ENCODE data around the gene MAT2B. TPM values are rescaled to one million over a fixed set of nuclear protein-coding genes. Genes with fewer than 3 reads are reported as not detected.
A peak's percentile ranks its signal among the peaks of the same experiment; 100 is the strongest.

Gene MAT2B
- polyA plus RNA-seq, 2 of the 4 experiments (the other 2 are of a cell fraction) = 58.6 to 74.0 TPM

- TF ChIP-seq GATA3 (IDR thresholded peaks at IDR 0.05; ENCODE audit: borderline replicate concordance) = no peak
- TF ChIP-seq EHMT2 (IDR thresholded peaks at IDR 0.05; ENCODE audit: low read depth) = no peak
Observed at GRCh38 chr5:163467682-163468081, 37.7 kb upstream of the MAT2B start (continued).

GRCh38 chr5:163473635-163474243 lies 31.7 kb upstream of the MAT2B start:
- ATAC-seq (peak; percentile 50 to 68; a peak in 2 of 6 replicates), FAIRE-seq (peak; percentile 74), DNase-seq (ENCODE audit: low read depth in 1 of 2, low spot score in 1 of 2) (peak in 1 of 2 experiments; percentile 18)
- no peak overlapping the region for H3K4me2 ChIP-seq
- no peak overlapping the region for H3K4me3 ChIP-seq
- no peaks in the 10 kb centered on the region for H3K9me3 ChIP-seq
- TF ChIP-seq PHF8 (IDR thresholded peaks at IDR 0.05; ENCODE audit: borderline replicate concordance, low read depth) (no peak), CTCF (IDR thresholded peaks at IDR 0.05) (peak; percentile 16; the same call in 1 of the 3 replicates)
- ChIA-PET CTCF (interaction anchor here (0.9 to 2.9 kb wide), 5 partner anchors 9 to 36 kb away, joined by 3 to 18 read pairs (median 4); no protein-coding TSS in a partner anchor), POLR2A (interaction anchor here (1.0 to 2.3 kb wide), 2 partner anchors 14 to 29 kb away, joined by 3 to 9 read pairs; partner anchors contain the start of genes HMMR and NUDCD2)
- peaks cover 6% of the 10 kb centered on the region; the same call in 2 of the 3 replicates for H3K4me1 ChIP-seq
- 78% methylated on average over 3 of the region's 3 CpGs for WGBS (ENCODE audit: missing lambda C conversion rate)
- H3K27ac ChIP-seq = no peak overlapping the region

GRCh38 chr5:163475411-163475810 lies 30.0 kb upstream of the MAT2B start:
- Histone ChIP-seq H3K4me1 (peaks cover 9% of the 10 kb centered on the region; the same call in 2 of the 3 replicates), H3K27ac (no peak overlapping the region), H3K9me3 (no peaks in the 10 kb centered on the region), H3K4me2 (no peak overlapping the region), H3K4me3 (no peak overlapping the region)
- ChIA-PET CTCF (interaction anchor here (1.2 to 1.7 kb wide), 2 partner anchors 11 to 13 kb away, joined by 4 read pairs; no protein-coding TSS in a partner anchor), POLR2A (interaction anchor here (1.1 kb wide), 1 partner anchor 15 kb away, joined by 3 read pairs; the partner anchor contains the start of genes HMMR and NUDCD2)
- 81% methylated on average over 2 of the region's 2 CpGs for WGBS (ENCODE audit: missing lambda C conversion rate)
- DNase-seq (ENCODE audit: low read depth in 1 of 2, low spot score in 1 of 2) (no peak), FAIRE-seq (no peak), ATAC-seq (no peak)
- TF ChIP-seq ZNF302 (CRISPR knock-in tag; IDR thresholded peaks at IDR 0.05) = no peak
- TF ChIP-seq HOXB13 (CRISPR knock-in tag; IDR thresholded peaks at IDR 0.05; ENCODE audit: low read depth) = no peak
- TF ChIP-seq ATOH8 (CRISPR knock-in tag; IDR thresholded peaks at IDR 0.05; ENCODE audit: low read depth) = no peak
- no peak for TF ChIP-seq MAFK (IDR thresholded peaks at IDR 0.05; ENCODE audit: partially characterized antibody)
- no peak for TF ChIP-seq PBX3 (IDR thresholded peaks at IDR 0.05)
- no peak for TF ChIP-seq SMC3 (IDR thresholded peaks at IDR 0.05)
- TF ChIP-seq EHF (CRISPR knock-in tag; IDR thresholded peaks at IDR 0.05) = no peak
- TF ChIP-seq CHD2 (IDR thresholded peaks at IDR 0.05; ENCODE audit: low read length, partially characterized antibody) = no peak
- no peak for TF ChIP-seq NR3C1 (IDR thresholded peaks at IDR 0.05)
- TF ChIP-seq ZC3H11A (IDR thresholded peaks at IDR 0.05) = no peak
- TF ChIP-seq ESRRA (IDR thresholded peaks at IDR 0.05; ENCODE audit: borderline replicate concordance, low read length) = no peak
